ENCODE data around the gene KIR3DL2. TPM values are rescaled to one million over a fixed set of nuclear protein-coding genes. Genes with fewer than 3 reads are reported as not detected.
"Not testable (repeated sequence)": the region's sequence is repeated elsewhere in the genome, so short reads cannot be mapped to it uniquely, and the experiment has no call there.

The KIR3DL2 gene
- total RNA-seq, 1 experiment from 2014 or later, result not detected

- not testable (repeated sequence) for DNase-seq (ENCODE audit: low read depth)
Observed at GRCh38 chr19:54863459-54863858, 13.2 kb downstream of the KIR3DL2 start.

- no peak for DNase-seq (ENCODE audit: low read depth)
Observed at GRCh38 chr19:54871696-54872095, 21.5 kb downstream of the KIR3DL2 start.

DNA sequence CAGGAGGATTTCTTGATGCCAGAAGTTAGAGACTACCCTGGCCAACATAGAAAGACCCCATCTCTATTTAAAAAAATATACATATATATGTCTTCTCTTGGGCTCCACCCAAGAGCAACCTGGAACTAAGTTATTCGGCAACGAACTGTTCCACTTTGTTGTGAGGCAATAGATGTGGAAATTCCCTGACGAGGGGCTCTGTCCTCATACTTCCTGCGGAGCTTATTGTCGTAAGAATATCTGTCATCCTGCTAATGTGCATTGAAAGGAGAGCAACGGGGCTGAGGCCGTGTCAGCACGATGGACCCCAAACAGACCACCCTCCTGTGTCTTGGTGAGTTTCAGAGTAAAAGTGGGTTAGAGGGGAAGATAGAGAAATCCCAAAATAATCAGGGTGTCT, 23.7 kb downstream of the KIR3DL2 start, which contains the start of gene FCAR:
FCAR (plus strand) TSS at position 246 of the 400 bp plus-strand sequence; CDS start at position 301, 55 bp downstream.
- DNase-seq (ENCODE audit: low read depth), result no peak

- no peak for DNase-seq (ENCODE audit: low read depth)
Observed at GRCh38 chr19:54875506-54875905, 25.3 kb downstream of the KIR3DL2 start.

DNA sequence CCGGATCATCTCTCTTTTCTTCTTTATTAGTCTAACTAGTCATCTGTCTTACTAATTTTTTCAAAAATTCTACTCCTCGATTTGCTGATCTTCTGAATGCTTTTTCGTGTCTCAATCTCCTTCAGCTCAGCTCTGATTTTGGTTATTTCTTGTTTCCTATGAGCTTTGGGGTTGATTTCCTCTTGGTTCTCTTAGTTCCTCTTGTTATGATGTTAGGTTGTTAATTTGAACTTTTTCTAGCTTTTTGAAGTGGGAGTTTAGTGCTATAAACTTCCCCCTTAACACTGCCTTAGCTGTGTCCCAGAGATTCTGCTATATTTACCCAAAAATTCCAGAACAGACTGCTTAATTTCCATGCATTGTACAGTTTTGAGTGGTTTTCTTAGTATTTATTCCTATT, 27.2 kb downstream of the KIR3DL2 start:
- no peak for DNase-seq (ENCODE audit: low read depth)

GRCh38 chr19:54881884-54882283, 31.6 kb downstream of the KIR3DL2 start:
- no peak for DNase-seq (ENCODE audit: low read depth)

DNA sequence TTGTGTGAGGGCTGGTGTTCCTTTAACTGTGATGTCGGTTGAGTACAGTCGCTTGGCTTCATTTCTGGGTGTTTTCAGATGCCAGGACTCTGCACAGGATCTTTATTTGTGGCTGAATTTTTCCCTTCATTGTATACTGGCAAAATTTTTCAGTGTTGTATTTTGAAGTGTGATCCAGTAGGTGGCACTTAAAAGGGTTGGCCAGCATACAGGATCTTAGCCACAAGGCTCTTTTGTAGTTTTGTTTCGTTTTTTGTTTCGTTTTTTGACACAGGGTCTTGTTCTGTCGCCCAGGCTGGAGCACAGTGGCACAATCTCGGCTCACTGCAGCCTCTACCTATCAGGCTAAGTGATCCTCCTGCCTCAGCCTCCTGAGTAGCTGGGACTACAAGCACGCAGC, 32.5 kb downstream of the KIR3DL2 start:
- peak; percentile 37 for DNase-seq (ENCODE audit: low read depth)

DNA sequence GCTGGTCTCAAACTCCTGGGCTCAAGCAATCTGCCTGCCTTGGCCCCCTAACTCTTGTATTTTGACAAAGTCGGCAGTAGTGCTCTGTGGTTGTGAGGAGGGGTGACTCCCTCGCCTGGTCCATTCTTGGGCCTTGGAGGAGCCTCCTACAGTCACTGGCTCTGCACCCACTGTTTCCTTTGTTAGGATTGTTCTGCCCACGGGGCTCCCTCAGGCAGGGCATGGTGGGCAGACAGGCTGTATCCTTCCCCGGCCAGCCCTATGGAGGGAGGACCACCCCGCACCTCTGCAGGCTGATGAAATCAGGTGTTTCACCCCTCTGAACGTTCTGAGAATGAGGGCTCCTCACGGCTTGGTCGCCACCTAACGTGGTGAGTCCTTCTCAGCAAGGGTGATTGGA, 33.0 kb downstream of the KIR3DL2 start:
- no peak for DNase-seq (ENCODE audit: low read depth)

- no peak for DNase-seq (ENCODE audit: low read depth)
Observed at GRCh38 chr19:54888239-54888638, 38.0 kb downstream of the KIR3DL2 start.

DNA sequence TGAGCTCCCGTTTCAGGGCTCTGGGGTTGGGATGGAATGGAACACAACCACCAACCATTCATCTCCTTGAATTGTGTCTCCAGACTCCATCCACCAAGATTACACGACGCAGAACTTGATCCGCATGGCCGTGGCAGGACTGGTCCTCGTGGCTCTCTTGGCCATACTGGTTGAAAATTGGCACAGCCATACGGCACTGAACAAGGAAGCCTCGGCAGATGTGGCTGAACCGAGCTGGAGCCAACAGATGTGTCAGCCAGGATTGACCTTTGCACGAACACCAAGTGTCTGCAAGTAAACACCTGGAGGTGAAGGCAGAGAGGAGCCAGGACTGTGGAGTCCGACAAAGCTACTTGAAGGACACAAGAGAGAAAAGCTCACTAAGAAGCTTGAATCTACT, 39.3 kb downstream of the KIR3DL2 start:
- no peak for DNase-seq (ENCODE audit: low read depth)

- DNase-seq (ENCODE audit: low read depth), result no peak
Observed at GRCh38 chr19:54893406-54893805, 43.2 kb downstream of the KIR3DL2 start.

DNA sequence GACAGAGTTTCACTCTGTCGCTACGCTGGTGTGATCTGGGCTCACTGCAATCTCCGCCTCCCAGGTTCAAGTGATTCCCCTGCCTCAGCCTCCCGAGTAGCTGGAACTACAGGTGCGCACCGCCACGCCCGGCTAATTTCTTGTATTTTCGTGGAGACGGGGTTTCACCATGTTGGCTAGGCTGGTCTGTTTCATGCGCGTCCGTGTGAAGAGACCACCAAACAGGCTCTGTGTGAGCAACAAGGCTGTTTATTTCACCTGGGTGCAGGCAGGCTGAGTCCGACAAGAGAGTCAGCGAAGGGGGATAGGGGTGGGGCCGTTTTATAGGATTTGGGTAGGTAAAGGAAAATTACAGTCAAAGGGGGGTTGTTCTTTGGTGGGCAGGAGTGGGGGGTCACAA, 43.9 kb downstream of the KIR3DL2 start:
- not testable (repeated sequence) for DNase-seq (ENCODE audit: low read depth)

DNA sequence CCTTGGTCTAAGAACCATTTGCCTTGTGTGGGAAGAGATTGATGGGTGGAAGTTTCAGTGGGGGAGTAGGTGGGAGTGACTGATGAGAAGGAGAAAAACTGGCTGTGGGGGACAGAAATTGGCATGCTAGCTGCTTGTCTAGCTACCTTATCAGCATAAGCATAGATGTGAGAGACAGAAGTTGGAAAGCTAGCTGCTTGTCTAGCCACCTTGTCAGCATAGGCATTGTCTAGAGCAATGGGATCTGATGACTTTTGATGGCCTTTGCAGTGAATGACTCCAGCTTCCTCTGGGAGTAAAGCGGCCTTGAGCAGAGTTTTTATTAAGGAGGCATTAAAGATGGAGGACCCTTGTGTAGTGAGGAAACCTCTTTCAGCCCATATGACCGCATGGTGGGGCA, 45.8 kb downstream of the KIR3DL2 start:
- no peak for DNase-seq (ENCODE audit: low read depth)

GRCh38 chr19:54898685-54899084, 48.4 kb downstream of the KIR3DL2 start:
- not testable (repeated sequence) for DNase-seq (ENCODE audit: low read depth)

- DNase-seq (ENCODE audit: low read depth), result not testable (repeated sequence)
Observed at GRCh38 chr19:54899646-54900045, 49.4 kb downstream of the KIR3DL2 start.

DNA sequence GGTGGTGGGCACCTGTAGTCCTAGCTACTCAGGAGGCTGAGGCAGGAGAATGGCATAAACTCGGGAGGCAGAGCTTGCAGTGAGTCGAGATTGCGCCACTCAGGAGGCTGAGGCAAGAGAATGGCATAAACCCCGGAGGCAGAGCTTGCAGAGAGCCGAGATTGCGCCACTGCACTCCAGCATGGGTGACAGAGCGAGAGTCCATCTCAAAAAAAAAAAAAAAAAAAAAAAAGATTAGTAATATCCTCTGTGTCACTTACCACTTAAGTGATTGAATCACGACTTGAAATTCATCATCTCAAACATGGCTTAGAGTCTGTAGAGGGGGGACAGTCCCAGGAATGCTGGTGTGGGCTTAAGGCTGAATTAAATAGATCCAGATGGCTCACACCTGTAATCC, 50.9 kb downstream of the KIR3DL2 start:
- DNase-seq (ENCODE audit: low read depth), result peak; percentile 55

GRCh38 chr19:54902061-54902460, 51.8 kb downstream of the KIR3DL2 start:
- no peak for DNase-seq (ENCODE audit: low read depth)

DNA sequence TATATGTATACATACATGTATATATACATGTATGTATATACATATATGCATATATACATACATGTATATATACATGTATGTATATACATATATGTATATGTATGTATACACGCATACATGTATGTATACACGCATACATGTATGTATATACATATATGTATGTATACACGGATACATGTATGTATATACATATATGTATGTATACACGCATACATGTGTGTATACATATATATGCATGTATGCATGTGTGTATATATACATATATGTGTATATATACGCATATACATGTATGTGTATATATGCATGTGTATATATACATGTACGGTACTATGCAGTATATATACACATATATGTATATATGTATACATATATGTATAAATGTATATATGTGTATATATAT, 53.1 kb downstream of the KIR3DL2 start:
- no peak for DNase-seq (ENCODE audit: low read depth)

GRCh38 chr19:54904261-54904660, 54.0 kb downstream of the KIR3DL2 start:
- not testable (repeated sequence) for DNase-seq (ENCODE audit: low read depth)

DNA sequence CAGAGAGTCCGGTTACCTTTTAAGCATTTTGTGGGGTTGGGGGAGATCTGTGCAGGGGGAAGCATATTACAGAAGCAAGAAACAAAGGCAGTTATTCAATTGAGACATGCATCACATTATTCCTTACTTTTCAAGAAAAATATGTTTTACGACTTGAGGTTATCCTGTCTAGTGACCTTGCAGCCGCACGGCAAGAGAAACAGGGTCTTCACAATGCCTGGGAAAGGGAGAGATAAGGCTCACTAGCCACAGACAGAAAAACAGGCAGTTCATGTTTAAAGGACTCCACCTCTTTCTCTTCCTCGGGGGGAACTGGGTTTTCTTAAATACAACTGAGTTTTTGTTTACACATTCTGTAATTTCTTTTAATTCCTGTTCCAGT, 55.2 kb downstream of the KIR3DL2 start:
- no peak for DNase-seq (ENCODE audit: low read depth)

- no peak for DNase-seq (ENCODE audit: low read depth)
Observed at GRCh38 chr19:54905803-54906511, 55.7 kb downstream of the KIR3DL2 start, which contains the start of gene NCR1. Gene NCR1, plus strand, starts transcription at chr19:54906148. Its CDS starts 40 bp downstream, at chr19:54906188.

DNA sequence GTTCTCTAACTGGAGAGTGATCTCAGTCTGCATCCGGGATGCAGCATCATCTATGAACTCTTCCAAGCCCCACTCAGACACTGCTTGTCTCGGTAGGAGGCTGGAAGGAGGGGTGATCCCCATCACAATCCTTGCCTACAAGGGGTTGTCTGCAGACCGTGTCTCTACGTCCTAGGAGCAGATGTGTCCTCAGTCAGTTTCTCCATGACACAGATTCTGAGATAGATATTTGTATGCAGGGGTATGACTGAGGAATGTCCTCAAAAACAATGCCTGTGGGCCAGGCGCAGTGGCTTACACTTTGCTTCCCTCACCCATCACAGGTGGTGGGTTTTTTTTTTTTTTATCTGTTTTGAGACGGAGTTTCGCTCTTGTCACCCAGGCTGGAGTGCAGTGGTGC, 56.6 kb downstream of the KIR3DL2 start:
- no peak for DNase-seq (ENCODE audit: low read depth)

- DNase-seq (ENCODE audit: low read depth), result not testable (repeated sequence)
Observed at GRCh38 chr19:54907899-54908298, 57.7 kb downstream of the KIR3DL2 start.
